ENCODE data around the gene NR2F1-AS1. TPM values are rescaled to one million over a fixed set of nuclear protein-coding genes. Genes with fewer than 3 reads are reported as not detected.

NR2F1-AS1 gene
- total RNA-seq, 1 experiment from 2014 or later: 17.7 TPM

GRCh38 chr5:93603793-93604643 lies 23.0 kb upstream of the NR2F1-AS1 start:
- no peak for DNase-seq (ENCODE audit: extremely low read depth, low read depth)

- DNase-seq (ENCODE audit: extremely low read depth, low read depth): no peak
Measured at GRCh38 chr5:93603078-93603792, 22.2 kb upstream of the NR2F1-AS1 start.

- DNase-seq (ENCODE audit: extremely low read depth, low read depth): no peak
Measured at GRCh38 chr5:93602241-93603077, 21.4 kb upstream of the NR2F1-AS1 start.

GRCh38 chr5:93601802-93602155 lies 20.8 kb upstream of the NR2F1-AS1 start:
- DNase-seq (ENCODE audit: extremely low read depth, low read depth): no peak

GRCh38 chr5:93601071-93601801 lies 20.2 kb upstream of the NR2F1-AS1 start:
- no peak for DNase-seq (ENCODE audit: extremely low read depth, low read depth)

- no peak for DNase-seq (ENCODE audit: extremely low read depth, low read depth)
Measured at GRCh38 chr5:93600409-93601070, 19.5 kb upstream of the NR2F1-AS1 start.

- DNase-seq (ENCODE audit: extremely low read depth, low read depth): no peak
Measured at GRCh38 chr5:93599399-93600120, 18.5 kb upstream of the NR2F1-AS1 start.

- no peak for DNase-seq (ENCODE audit: extremely low read depth, low read depth)
Measured at GRCh38 chr5:93599001-93599379, 18.0 kb upstream of the NR2F1-AS1 start.

- no peak for DNase-seq (ENCODE audit: extremely low read depth, low read depth)
Measured at GRCh38 chr5:93598091-93599000, 17.3 kb upstream of the NR2F1-AS1 start.

- no peak for DNase-seq (ENCODE audit: extremely low read depth, low read depth)
Measured at GRCh38 chr5:93596676-93597490, 15.9 kb upstream of the NR2F1-AS1 start.

- no peak for DNase-seq (ENCODE audit: extremely low read depth, low read depth)
Measured at GRCh38 chr5:93596310-93596675, 15.3 kb upstream of the NR2F1-AS1 start.

- no peak for DNase-seq (ENCODE audit: extremely low read depth, low read depth)
Measured at GRCh38 chr5:93595420-93596147, 14.6 kb upstream of the NR2F1-AS1 start.

GRCh38 chr5:93594591-93595419 lies 13.8 kb upstream of the NR2F1-AS1 start:
- no peak for DNase-seq (ENCODE audit: extremely low read depth, low read depth)

- DNase-seq (ENCODE audit: extremely low read depth, low read depth): no peak
Measured at GRCh38 chr5:93593476-93594131, 12.6 kb upstream of the NR2F1-AS1 start.

- DNase-seq (ENCODE audit: extremely low read depth, low read depth): no peak
Measured at GRCh38 chr5:93592883-93593282, 11.9 kb upstream of the NR2F1-AS1 start.
